HG03025 (cell line): ENCODE results near the gene DPYD.

Experiments used
- ATAC-seq: cut with Tn5 transposase; IDR thresholded peaks from one replicate; pipeline ENCODE4 v1.9.1; 2021; ENCODE audit warnings: mild to moderate bottlenecking, moderate library complexity; ENCODE audit not compliant: unreplicated experiment, low FRiP score

Gene DPYD

GRCh38 chr1:97337250-97338030, 583.4 kb downstream of the DPYD start:
- no peak for ATAC-seq

GRCh38 chr1:97334454-97334853, 586.4 kb downstream of the DPYD start:
- no peak for ATAC-seq

GRCh38 chr1:97332716-97333115, 588.1 kb downstream of the DPYD start:
- no peak for ATAC-seq

- ATAC-seq, result no peak
Measured at GRCh38 chr1:97331165-97331564, 589.7 kb downstream of the DPYD start.

DNA sequence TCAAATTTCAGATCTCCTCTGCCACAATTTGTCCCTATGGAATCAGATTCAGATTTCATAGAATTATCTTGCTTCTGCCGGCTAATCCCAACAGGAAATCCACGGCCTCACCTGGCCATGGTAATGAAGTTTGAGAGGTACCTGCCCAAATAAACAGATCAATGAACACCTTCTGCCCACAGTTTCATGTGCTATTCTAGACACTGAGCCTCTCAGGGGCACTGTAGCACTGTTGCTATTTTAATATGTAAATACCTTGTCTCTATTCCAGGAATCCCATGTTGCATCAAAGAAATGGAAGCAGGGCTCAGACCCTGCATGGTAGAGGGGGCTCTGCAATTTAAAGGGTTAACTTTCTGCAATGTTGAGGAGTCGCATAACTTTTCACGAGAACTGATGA, 606.1 kb downstream of the DPYD start:
- no peak for ATAC-seq

- ATAC-seq, result no peak
Measured at GRCh38 chr1:97308131-97308530, 612.7 kb downstream of the DPYD start.

DNA sequence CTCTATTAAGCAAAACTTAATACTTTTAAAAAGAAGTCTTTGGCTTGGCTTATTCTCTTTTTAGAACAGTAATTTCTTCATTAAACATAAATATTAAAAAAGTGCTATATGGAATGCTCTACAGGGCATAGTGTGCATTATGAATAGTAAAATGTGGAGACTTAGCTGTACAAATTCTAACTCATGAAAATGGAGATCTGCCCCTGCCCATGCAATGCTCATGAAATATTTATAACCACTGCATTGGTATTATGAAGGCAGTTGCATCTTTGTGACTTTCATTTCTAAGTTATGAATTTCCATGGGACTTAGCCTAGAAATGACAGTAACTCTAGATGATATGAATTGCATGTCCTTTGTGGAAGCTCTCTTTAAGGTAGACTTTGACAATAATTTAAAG, 613.3 kb downstream of the DPYD start:
- no peak for ATAC-seq

GRCh38 chr1:97307151-97307550, 613.7 kb downstream of the DPYD start:
- ATAC-seq, result no peak

GRCh38 chr1:97306504-97306903, 614.3 kb downstream of the DPYD start:
- no peak for ATAC-seq

- no peak for ATAC-seq
Measured at GRCh38 chr1:97304366-97304765, 616.5 kb downstream of the DPYD start.

GRCh38 chr1:97298966-97299365, 621.9 kb downstream of the DPYD start:
- no peak for ATAC-seq

- no peak for ATAC-seq
Measured at GRCh38 chr1:97297611-97298010, 623.2 kb downstream of the DPYD start.

GRCh38 chr1:97281962-97282361, 638.9 kb downstream of the DPYD start:
- no peak for ATAC-seq

DNA sequence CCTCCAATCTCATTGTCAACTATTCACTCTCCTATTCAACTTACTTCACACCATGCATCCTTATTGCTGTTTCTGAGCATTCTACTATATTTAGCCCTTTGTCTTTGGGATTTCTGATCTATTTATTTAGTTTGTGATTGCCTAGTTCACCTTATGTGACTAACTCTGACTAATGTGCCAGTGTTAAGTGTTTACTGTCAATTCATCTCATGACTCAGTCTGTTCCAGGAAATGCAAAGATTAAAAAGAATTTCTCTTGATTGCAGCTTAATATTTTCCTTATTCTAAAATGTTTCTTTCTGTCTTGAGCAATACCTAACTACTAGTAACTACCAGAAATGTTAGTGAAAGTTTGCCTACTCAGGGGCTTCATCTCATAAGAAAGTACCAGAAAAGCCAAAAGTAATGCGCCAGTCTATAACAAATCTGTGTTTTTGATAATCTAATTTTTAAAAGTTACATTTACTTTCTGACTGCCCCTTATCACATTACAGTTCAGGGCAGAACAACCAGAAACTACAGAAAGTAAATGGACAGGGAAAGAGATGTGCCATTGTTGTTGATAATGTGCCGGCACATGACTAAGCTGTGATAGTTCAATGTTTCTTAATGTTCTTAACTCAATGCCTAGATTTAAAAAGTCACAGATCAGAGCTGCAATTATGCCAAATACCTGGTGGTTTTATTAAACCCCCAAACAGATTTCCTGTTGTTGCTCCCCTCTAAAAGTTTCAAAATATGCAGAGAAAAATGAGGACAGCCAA, 642.8 kb downstream of the DPYD start:
- no peak for ATAC-seq

DNA sequence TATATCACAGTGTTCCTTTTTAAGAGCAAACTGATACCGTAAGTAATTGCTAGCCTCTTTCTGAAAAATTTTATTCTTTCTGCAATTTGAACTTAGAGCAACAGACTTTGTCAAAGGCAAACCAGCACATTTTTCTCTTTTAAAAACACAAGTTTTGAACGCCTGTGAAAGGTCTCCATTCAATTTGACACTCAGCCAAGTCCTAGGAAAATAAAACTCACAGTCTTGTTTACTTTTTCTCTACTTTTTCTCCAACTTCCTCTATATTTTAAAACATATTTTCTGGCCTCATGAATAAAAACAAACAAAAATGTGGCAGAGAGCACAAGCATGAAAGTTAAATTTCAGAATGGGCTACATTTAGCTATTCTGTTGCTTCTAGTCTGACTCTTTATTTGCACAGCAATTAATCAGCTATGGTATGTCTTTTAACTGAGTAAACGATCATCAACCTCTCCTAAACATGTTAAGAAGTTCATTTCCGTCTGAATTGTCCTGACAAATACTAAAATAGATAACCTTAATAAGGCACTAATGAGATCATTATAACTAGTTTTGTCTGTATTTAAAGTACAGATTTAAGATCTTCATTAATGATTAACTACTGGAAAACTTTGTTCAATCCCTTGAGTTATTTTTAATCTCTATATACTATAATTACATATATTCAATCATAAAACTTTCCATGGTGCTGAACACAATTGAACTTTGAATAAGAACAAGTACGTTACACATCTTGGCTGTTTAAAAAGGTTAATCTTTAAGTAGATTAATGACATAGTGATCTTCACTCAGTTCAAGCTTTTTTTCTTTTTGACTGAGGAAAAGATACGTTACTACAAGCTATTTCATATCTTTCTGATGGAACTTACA, 648.7 kb downstream of the DPYD start:
- ATAC-seq, result no peak

GRCh38 chr1:97270508-97271307, 650.1 kb downstream of the DPYD start:
- no peak for ATAC-seq

GRCh38 chr1:97265630-97266029, 655.2 kb downstream of the DPYD start:
- no peak for ATAC-seq

GRCh38 chr1:97262842-97263241, 658.0 kb downstream of the DPYD start:
- no peak for ATAC-seq

- no peak for ATAC-seq
Measured at GRCh38 chr1:97258597-97258996, 662.2 kb downstream of the DPYD start.
